Psoas muscle (tissue), 8 donors: ENCODE measurements around the gene GAL3ST1. TPM values are rescaled to one million over a fixed set of nuclear protein-coding genes. Genes with fewer than 3 reads are reported as not detected.
A peak's percentile ranks its signal among the peaks of the same experiment; 100 is the strongest.
"Not testable (repeated sequence)": the region's sequence is repeated elsewhere in the genome, so short reads cannot be mapped to it uniquely, and the experiment has no call there.

Experiments used
- ATAC-seq, 4 donors: fragments of 200-7000 bp; cut with Tn5 transposase; one replicate each; pipeline ENCODE4 v1.9.1; 2020; ENCODE audit warnings: moderate library complexity in 3 of 4, mild to moderate bottlenecking in 2 of 4
- DNase-seq, 2 donors: peaks; one replicate each; pipeline ENCODE4 v3.0.0-alpha.2; 2020
- H3K27ac ChIP-seq: fragments of 200-600 bp; one replicate; pipeline ENCODE4 v1.8.0; 2022
- H3K27me3 ChIP-seq, 3 donors: fragments of 200-600 bp in 1 of 3; one replicate each; pipeline versions ENCODE4 v1.6.1 to v1.8.0; 2013 to 2022; ENCODE audit warnings: low read length in 2 of 3, mild to moderate bottlenecking in 2 of 3, moderate library complexity in 1 of 3; ENCODE audit not compliant: insufficient read depth in 3 of 3
- H3K36me3 ChIP-seq, 2 donors: fragments of 200-600 bp in 1 of 2; one replicate each; pipeline versions ENCODE4 v1.6.1 to v1.8.0; 2013 to 2022; ENCODE audit warnings: low read depth in 1 of 2, mild to moderate bottlenecking in 1 of 2, moderate library complexity in 1 of 2; ENCODE audit not compliant: insufficient read depth in 1 of 2
- H3K4me1 ChIP-seq: fragments of 200-600 bp; one replicate; pipeline ENCODE4 v1.8.0; 2022
- H3K4me3 ChIP-seq: fragments of 200-600 bp; one replicate; pipeline ENCODE4 v1.8.0; 2022; ENCODE audit warnings: mild to moderate bottlenecking
- H3K9me3 ChIP-seq: fragments of 200-600 bp; one replicate; pipeline ENCODE4 v1.8.0; 2022
- CTCF ChIP-seq: fragments of 200-600 bp; IDR thresholded peaks from one replicate; pipeline ENCODE4 v1.8.0; 2022; ENCODE audit warnings: antibody characterized with exemption
- WGBS, 3 donors: extraction: QIAGEN DNeasy Blood & Tissue Kit; methylation state at CpG; one replicate each; pipeline versions ENCODE4 v1.1.6 to v1.1.7; 2013; 5-methylcytosine and 5-hydroxymethylcytosine counted together
- intact Hi-C, 2 donors: fragments of 100-400 bp; cut with DNase I; formaldehyde crosslinking; loops; one replicate each; pipeline versions ENCODE4 v1.11.0 to v1.14.2; 2022
- long read RNA-seq, 2 donors: library from polyadenylated mRNA; unstranded; transcript quantifications; one replicate each; pipeline ENCODE4 v2.0.0, GENCODE V29; 2021
- polyA plus RNA-seq, 3 donors: library from polyadenylated mRNA; stranded (reverse); fragments of 200-250 nt; gene quantifications; one replicate each; pipeline ENCODE4 v1.2.3, GENCODE V29; 2013
- total RNA-seq, 4 donors: library from RNA; stranded (reverse); fragmentation: NEBNext Ultra II Directional in 2 of 4; extraction: Animal tissue kit (Norgen Biotek cat#: 25700) in 2 of 4; gene quantifications; one replicate each; pipeline versions ENCODE4 v1.2.1 to v1.2.4, GENCODE V29; 2021 to 2023
- donor health status: healthy with polysubstance abuse.
- donor health status: DM: no; HTN: no; CAD: no; lungs with moderate emphysema.
- donor health status: Bipolar disorder and iron deficiency.
- donor health status: healthy.
- donor health status: DM: yes; HTN: yes; CAD: no.
- donor health status: DM: no; HTN: no; CAD: no.
- donor health status: DM: no; HTN: no; CAD: no.
- donor health status: DM: yes; HTN: yes; CAD: no.

GAL3ST1 gene, protein sequence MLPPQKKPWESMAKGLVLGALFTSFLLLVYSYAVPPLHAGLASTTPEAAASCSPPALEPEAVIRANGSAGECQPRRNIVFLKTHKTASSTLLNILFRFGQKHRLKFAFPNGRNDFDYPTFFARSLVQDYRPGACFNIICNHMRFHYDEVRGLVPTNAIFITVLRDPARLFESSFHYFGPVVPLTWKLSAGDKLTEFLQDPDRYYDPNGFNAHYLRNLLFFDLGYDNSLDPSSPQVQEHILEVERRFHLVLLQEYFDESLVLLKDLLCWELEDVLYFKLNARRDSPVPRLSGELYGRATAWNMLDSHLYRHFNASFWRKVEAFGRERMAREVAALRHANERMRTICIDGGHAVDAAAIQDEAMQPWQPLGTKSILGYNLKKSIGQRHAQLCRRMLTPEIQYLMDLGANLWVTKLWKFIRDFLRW
- total RNA-seq (1 to 10 TPM in 3 of 4 donors, under 1 TPM in 1; 0.80 to 2.7 (median 1.3) TPM), polyA plus RNA-seq (under 1 TPM; 0.21 to 0.63 (median 0.39) TPM)
- long read RNA-seq, donor 1, partial matches to known transcripts, result 0 of 3 reads
- long read RNA-seq, donor 1, other reads (novel, unspliced or antisense), result 1 of 3 reads
- long read RNA-seq, donor 2, partial matches to known transcripts, result 0 of 1 reads
- long read RNA-seq, donor 2, other reads (novel, unspliced or antisense), result 1 of 1 reads

DNA sequence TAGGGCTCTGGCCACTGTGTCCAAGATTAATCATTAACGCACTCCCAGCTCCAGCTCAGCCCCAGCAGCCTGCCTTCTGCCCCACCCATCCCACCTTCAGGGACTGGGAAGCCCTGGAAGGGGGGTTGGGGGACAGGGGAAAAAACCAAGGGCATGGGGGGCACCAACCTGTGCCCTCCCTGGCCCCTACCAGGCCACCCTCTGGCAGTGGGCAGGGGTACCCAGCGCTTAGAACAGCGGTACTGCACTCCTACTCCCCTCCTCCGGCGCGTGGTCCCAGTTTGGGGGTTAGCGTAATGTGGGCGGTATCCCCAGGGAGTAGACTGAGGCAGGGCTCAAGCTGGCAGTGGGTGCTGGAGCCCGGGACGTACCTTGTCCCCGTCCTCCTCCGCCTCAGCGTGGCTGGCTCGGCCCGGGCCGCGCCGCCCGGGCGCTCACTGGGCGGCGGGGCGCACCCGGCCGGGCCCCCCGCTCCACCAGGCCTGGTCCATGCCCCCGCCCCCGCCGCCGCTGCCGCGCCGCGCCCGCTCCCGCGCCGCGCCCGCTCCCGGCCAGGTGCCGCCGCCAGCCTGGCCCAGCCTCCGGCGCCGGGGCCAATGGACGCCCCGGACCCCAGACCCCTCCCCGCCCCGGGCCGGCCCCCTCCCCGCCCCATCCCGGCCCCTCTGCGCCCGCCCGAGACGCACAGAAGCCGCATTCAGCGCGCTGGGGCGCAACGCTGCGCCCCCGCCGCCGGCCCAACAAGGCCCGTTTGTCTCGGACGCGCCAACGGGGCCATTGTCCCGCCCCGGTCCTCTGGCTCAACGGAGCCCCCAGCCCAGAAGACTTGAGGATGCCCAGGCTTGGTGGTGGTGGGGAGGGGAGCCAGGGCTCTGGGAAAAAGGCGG is at the start of gene GAL3ST1:
Gene GAL3ST1, minus strand, starts transcription at position 571 of the 887 bp plus-strand sequence. CDS start 17,273 bp downstream, outside the sequence.
- H3K27ac ChIP-seq, result peak within 1 kb of the TSS; percentile 23
- ATAC-seq, result peak in 3 of 4 donors; percentile 8 to 28 (median 21)
- DNase-seq, result peak in 1 of 2 donors; percentile 52
- intact Hi-C loops, result loop anchor here in 1 of 2 donors (10.0 kb wide), 1 partner anchor 60 kb away; no protein-coding TSS in a partner anchor
- peaks cover 5 to 42% of the 10 kb centered on the region in 2 donors for H3K36me3 ChIP-seq
- 5 to 21% (median 11%) methylated on average over 24 to 75 of the region's 75 CpGs for WGBS, 3 donors
- H3K4me3 ChIP-seq, result peak within 1 kb of the TSS; percentile 25
- peaks cover 13% of the 10 kb centered on the region for H3K4me1 ChIP-seq
- H3K27me3 ChIP-seq, result no peaks in the 10 kb centered on the region
- H3K9me3 ChIP-seq, result no peaks in the 10 kb centered on the region
- TF ChIP-seq CTCF, result no peak

DNA sequence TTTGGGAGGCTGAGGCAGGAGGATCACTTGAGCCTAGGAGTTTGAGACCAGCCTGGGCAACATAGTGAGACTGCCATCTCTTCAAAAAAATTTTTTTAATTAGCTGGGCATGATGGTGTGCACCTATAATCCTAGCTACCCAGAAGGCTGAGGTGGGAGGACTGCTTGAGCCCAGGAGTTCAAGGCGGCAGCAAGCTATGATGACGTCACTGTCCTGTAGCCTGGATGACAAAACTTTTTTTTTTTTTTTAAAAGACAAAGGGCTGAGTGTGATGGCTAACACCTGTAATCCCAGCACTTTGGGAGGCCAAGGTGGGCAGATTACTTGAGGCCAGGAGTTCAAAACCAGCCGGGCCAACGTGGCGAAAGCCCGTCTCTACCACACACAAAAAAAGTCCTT is 45.4 kb upstream of the GAL3ST1 start:
- H3K4me1 ChIP-seq, H3K4me3 ChIP-seq, H3K27me3 ChIP-seq, DNase-seq, ATAC-seq, H3K27ac ChIP-seq, H3K9me3 ChIP-seq, intact Hi-C loops: not testable (repeated sequence)
- peaks cover 0 to 26% of the 10 kb centered on the region in 2 donors for H3K36me3 ChIP-seq
- 91 to 96% (median 93%) methylated on average over 6 of the region's 6 CpGs for WGBS, 3 donors

- Histone ChIP-seq H3K4me1 (no peaks in the 10 kb centered on the region), H3K9me3 (no peaks in the 10 kb centered on the region), H3K27me3 (no peaks in the 10 kb centered on the region), H3K36me3 (peaks cover 0 to 35% of the 10 kb centered on the region in 2 donors), H3K27ac (no peak overlapping the region), H3K4me3 (no peak overlapping the region)
- intact Hi-C loops, result no loop called here
- no peak for TF ChIP-seq CTCF
- DNase-seq, result no peak
- 86 to 93% (median 89%) methylated on average over 6 of the region's 6 CpGs for WGBS, 3 donors
- ATAC-seq, result no peak
Observed at GRCh38 chr22:30617819-30618218, 43.4 kb upstream of the GAL3ST1 start.

DNA sequence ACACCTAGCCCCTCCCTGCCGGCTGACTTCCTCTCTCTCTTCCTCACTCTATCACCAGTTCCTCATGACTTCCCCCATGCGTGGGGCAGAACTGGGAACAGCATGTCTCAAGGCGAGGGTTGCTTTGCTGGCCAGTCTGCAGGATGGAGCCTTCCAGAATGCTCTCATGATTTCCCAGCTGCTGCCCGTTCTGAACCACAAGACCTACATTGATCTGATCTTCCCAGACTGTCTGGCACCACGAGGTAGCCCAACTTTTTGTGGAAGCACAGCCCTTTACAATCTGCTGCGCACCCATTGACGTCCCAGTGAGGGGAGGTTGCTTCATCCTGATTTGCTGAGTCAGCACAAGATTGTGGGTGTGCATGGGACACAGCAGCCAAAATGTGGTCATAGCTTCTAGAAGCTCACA is 41.1 kb upstream of the GAL3ST1 start:
- intact Hi-C loops, result no loop called here

More for the DNA sequence above, 41.1 kb upstream of the GAL3ST1 start:
- H3K9me3 ChIP-seq, result no peaks in the 10 kb centered on the region
- H3K4me3 ChIP-seq, result no peak overlapping the region
- H3K27me3 ChIP-seq, result no peaks in the 10 kb centered on the region
- ATAC-seq, result no peak
- no peaks in the 10 kb centered on the region for H3K4me1 ChIP-seq
- H3K36me3 ChIP-seq, result peaks cover 0 to 38% of the 10 kb centered on the region in 2 donors
- WGBS, 3 donors, result 79 to 86% (median 84%) methylated on average over 7 of the region's 7 CpGs
- no peak for DNase-seq
- TF ChIP-seq CTCF, result no peak
- no peak overlapping the region for H3K27ac ChIP-seq
